Esophagus mucosa (tissue), 1 donor: Measurements from ENCODE around the gene BCL2L13. TPM values are rescaled to one million over a fixed set of nuclear protein-coding genes. Genes with fewer than 3 reads are reported as not detected.
"Not testable (repeated sequence)": the region's sequence is repeated elsewhere in the genome, so short reads cannot be mapped to it uniquely, and the experiment has no call there.

ENCODE experiments used
- ATAC-seq: fragments of 200-7000 bp; cut with Tn5 transposase; one replicate; pipeline ENCODE4 v1.9.1; 2020
- total RNA-seq: library from RNA; stranded (reverse); gene quantifications from one replicate; pipeline ENCODE4 v1.2.4, GENCODE V29; 2023
- donor health status: DM: yes; HTN: yes; CAD: no.

The BCL2L13 gene
- total RNA-seq, 1 donor from 2014 or later = 34.0 TPM

DNA sequence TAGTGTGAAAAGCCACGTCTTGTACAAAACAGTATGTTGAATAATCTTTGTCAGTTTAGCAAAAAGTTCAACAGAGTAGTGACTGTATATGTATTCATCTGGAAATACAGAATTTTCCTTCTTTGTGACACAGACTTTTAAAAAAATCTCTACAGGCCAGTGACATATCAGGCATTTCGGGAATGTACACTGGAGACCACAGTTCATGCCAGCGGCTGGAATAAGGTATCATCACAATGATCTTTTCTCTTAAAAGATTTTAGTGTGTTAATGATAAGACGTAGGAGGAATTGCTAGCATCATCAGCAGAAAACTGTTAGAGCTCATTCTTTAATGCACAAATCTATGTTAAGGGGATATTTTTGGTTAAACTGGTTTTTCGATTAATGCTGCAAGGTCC, 57.4 kb downstream of the BCL2L13 start:
- no peak for ATAC-seq

DNA sequence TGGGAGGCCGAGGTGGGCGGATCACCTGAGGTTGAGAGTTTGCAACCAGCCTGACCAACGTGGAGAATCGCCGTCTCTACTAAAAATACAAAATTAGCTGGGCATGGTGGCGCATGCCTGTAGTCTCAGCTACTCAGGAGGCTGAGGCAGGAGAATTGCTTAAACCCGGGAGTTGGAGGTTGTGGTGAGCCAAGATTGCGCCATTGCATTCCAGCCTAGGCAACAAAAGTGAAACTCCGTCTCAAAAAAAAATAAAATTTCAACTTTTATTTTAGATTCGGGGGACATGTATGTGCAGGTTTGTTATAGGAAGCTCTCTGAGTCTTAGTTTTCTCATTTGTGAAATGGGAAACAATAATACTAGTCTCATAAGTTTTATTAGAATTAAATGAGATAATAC, 58.6 kb downstream of the BCL2L13 start:
- ATAC-seq = not testable (repeated sequence)

DNA sequence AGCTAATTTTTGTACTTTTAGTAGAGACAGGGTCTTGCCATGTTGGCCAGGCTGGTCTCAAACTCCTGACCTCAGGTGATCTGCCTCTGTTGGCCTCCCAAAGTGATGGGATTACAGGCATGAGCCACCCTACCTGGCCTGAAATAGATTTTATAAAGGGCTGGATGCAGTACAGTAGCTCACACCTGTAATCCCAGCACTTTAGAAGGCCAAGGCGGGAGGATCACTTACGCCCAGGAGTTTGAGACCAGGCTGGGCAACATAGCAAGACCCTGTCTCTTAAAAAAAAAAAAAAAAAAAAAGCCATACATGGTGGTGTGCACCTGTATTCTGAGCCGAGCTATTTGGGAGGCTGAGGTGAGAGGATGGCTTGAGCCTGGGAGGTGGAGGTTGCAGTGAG, 59.7 kb downstream of the BCL2L13 start:
- ATAC-seq = not testable (repeated sequence)

DNA sequence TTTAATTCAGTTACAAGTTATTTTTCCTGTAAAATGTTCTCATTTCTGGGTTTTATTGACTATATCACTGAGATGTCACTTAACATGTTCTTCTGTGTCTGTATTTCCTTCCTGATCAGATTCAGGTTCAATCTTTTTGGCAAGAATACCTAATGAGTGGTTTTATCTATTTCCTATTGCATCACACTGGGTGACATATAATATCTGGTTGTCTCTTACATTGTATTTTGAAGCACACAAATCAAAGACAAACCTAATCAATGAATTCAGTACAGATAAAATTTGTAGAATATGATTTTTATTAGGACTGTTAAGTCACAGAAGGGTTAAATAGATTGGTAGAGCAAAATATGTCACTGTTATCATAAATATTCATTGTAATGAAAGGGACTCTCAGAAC, 60.4 kb downstream of the BCL2L13 start:
- ATAC-seq = no peak

DNA sequence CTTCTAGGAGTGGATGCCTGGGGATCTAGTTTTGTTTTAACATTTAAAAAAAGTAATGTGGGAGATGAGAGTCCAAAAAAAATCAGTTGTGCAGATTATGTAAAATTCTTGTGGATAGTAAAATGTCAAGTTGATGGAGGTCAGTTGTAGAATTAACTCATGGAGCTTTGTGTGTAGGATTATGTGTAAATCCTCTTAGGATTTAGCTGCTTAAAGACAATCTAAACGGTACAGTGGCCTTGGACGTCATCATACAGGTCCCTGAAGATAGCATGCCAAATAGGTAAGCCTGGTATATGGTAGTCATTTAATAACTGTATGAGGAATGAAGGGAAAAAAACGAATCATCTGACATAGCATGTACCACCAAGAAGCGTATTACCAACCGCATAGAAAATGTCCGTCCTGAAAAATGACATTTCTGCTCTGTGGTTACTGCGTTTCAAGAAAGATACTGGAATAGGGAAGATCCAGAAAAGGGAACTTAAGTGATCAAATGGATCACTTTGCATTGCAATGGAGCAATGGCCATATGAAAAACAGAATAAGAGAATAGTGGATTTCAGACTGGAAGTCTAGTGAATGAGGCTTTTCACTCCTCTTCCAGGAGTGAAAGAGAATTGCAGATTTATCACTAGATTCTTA, 61.3 kb downstream of the BCL2L13 start:
- no peak for ATAC-seq

DNA sequence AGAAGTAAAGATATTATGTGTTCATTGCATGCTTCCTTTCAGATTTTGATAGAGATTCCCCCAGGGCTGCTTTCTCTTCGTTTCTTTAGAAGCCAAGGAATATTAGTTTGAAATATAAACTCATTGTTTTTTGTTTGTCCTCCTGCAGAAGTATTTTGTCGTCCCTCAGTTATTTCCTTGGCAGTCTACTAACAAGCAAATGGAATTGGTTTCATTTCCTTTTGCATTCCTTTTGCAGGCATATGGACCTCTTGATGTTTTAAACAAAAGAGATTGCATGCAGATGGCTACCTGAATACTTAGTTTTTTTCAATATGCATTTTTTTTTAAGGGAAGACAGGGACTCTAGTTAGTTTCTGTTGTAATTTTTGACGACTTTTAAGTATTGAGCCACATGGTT, 62.2 kb downstream of the BCL2L13 start:
- ATAC-seq = no peak

DNA sequence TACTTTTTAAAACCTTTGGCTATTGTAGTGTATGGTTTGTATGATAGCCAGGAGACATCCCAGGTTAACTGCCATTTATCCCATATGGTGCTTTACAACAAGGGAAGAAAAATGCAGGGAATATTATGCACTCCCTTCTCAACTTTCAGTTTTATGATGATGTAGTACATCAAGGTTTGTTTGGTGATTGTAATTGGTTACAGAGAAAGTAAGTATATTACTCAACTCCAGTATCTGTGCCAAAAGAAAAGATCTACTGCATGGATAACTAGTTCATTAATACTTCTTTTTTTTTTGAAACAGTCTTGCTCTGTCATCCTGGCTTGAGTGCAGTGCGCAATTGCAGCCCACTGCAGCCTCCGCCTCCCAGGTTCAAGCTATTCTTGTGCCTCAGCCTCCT, 65.3 kb downstream of the BCL2L13 start:
- ATAC-seq = no peak

DNA sequence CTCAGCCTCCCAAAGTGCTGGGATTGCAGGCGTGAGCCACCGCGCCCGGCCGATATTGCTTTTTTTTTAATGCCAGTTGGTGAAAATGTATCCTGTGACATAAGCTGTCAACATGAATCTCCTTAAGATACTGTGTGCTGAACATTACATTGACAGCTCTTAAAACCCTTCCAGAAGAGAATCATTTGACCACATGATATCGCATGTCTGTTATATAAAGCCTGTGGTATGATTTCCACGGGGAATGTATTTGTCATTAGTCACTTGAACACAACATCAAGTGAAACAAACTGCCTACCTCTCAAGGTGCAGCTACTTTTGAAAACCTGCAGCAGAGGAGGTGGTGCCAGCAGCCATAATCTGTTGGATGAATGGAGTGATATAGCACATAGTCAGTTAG, 67.0 kb downstream of the BCL2L13 start:
- no peak for ATAC-seq

DNA sequence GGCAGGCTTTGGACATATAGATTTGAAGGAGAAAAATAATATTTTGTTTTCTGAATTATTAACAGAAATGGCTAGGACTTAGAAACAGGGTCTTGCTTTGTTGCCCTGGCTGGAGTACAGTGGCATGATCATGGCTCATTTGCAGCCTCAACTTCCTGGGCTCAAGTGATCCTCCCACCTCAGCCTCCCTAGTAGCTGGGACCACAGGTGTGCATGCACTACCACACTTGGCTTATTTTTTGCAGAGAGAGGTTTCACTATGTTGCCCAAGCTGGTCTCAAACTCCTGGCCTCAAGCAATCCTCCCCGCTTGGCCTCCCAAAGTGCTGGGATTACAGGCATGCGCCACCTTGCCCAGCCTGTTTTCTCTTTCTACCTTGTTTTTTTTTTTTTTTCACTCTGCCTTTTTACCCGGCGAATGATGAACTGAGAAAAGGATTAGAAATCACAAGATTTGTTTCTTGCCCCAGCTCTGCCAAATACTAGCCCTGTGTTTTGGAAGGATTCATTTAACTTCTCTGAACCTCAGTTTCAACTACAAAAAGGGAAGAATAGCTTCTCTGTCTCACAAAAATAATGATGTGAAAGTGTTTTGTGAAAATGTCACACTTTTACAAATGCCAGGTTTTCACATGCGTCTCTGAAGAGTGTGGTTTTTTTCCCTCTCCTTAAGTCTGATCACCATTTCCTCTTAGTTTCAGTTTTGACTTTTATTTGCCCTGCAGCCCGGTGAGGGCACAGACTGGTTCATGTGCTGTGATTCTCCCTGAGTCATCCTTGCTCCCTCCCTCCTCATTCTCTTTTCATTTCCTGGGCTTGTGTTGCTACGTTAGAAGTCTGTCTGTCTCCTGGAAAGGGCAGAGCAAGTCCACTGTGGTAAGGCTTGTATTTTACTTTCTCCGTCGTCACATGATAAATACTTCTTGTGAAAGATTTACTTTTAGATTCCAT, 67.7 kb downstream of the BCL2L13 start:
- ATAC-seq = peak; percentile 98

DNA sequence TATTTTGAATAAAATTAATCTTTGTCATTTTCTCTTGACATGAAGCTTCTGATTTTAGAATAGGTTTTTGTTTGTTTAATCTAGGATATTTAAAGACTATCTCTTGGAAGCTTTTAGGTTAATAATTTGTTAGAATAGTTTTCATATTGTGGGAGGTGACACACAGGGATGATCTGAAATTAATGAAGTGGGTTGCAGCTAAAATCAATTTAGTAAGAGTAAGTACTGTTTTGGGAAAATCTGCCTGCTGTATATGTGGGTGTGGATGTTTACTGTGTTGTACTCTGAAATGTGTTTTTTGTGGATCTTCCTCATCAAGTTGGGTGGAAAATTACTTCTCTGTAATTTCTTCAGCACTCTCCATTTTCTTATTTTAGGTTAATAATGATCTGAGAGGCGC, 68.4 kb downstream of the BCL2L13 start:
- ATAC-seq = no peak

DNA sequence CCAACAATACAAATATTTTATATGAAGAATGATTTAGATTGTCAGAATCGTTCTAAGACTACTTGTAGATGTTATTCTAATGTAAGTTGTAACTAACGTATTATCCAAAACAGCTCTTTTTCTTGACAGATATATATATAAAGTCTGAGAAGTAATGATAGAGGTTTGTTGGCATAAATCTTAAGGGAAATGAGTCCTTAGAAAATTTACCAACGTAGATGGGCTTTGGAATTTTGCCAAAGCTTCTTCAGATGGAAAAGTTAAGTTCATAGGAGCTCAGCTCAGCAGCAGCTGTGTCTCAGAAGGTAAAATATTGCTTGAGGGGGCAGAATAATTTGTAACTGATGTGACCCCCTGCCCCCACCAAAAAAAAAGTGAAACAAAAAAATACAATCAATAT, 69.0 kb downstream of the BCL2L13 start:
- no peak for ATAC-seq

DNA sequence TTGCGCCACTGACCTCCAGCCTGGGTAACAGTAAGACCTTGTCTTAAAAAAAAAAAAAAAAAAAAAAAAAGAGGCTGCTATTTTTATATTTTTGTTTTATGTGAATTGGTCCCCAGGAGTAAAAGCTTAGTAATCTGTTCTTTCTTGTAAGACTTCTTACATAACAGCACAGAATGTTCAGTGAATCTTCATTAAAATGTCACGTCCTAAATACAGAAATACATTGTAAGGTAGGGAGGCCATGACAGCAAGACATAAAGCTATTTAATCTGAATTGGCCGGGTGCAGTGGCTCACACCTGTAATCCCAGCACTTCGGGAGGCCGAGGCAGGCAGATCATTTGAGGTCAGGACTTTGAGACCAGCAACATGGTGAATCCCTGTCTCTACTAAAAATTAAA, 71.5 kb downstream of the BCL2L13 start:
- no peak for ATAC-seq

DNA sequence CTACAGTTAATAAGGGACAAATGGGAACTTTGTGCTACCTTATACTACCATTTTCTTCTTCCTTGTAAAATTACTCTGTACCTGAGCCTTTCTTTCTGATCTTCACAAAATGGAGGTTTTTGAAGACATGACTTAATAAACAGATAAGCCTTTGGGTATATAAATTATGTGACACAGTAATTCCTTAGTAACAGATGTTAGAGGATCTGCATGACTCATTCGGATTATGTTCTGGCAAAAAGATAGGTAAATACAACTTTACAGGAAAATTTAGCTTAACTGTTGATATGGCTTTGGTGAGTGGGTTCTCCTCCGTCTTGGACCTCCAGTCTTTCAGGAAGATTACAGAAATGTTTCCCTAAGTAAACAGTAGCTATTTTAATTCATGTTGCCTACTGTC, 73.9 kb downstream of the BCL2L13 start:
- peak; percentile 36 for ATAC-seq

DNA sequence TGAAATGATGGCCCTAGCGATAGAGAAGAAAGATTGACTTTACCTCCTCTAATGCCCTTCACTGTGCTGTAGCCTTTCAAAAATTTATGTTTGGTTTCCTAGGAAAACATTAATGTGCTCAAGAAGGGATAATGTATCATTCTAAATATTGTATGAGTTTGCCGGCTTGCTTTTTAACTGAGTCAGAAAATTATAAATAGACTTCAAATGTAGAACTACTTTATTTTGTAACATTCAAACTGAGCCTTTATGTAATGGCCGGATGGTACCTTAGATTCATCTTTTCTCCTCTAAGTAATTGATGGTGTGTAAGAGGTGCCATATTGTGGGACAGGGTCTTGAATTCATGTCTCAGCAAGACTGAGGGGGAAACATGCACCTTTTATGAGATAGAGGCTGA, 78.0 kb downstream of the BCL2L13 start:
- ATAC-seq = no peak

DNA sequence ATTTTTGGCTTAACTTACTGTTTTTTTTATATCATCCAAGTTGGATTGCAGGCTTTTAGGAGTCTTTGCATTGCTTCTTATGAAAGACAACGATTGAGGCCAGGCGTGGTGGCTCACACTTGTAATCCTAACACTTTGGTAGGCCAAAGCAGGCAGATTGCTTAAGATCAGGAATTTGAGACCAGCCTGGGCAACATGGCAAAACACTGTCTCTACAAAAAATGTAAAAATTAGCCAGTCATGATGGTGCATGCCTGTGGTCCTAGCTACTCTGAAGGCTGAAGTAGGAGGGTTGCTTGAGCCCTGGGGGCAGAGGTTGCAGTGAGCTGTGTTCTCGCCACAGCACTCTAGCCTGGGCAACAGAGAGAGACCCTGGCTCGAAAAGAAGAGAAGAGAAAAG, 79.2 kb downstream of the BCL2L13 start:
- ATAC-seq = no peak

DNA sequence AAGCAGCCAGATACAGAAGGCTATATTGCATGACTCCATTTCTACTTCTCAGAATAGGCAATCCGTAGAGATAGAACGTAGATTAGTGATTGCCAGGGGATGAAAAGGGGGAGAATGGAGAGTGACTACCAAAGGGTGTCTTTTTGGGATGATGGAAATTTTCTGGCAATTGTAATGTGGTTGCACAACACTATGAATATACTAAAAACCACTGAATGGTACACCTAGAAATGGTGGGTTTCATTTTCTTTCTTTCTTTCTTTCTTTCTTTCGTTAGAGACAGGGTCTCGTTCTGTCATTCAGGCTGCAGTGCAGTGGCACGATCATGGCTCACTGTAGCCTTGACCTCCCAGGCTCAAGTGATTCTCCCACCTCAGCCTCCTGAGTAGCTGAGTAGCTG, 81.4 kb downstream of the BCL2L13 start:
- ATAC-seq = no peak

DNA sequence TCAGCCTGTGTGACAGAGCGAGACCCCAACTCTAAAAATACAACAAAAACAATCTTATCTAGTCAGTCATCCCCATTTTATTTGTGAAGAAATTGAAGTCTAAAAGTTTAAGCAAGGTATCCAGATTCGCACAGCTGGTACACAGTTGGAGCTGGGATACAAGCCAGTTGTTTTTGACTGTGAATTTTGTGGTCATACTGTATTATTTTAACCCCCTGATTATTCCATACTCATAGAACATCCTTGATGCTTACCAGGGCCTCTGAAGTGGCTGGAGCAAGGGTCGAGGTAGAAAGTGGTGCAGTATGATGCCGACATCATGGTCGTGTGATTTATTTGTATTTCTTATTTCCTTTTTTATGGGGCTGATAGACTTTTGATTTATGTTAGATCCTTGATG, 85.7 kb downstream of the BCL2L13 start:
- ATAC-seq = no peak

DNA sequence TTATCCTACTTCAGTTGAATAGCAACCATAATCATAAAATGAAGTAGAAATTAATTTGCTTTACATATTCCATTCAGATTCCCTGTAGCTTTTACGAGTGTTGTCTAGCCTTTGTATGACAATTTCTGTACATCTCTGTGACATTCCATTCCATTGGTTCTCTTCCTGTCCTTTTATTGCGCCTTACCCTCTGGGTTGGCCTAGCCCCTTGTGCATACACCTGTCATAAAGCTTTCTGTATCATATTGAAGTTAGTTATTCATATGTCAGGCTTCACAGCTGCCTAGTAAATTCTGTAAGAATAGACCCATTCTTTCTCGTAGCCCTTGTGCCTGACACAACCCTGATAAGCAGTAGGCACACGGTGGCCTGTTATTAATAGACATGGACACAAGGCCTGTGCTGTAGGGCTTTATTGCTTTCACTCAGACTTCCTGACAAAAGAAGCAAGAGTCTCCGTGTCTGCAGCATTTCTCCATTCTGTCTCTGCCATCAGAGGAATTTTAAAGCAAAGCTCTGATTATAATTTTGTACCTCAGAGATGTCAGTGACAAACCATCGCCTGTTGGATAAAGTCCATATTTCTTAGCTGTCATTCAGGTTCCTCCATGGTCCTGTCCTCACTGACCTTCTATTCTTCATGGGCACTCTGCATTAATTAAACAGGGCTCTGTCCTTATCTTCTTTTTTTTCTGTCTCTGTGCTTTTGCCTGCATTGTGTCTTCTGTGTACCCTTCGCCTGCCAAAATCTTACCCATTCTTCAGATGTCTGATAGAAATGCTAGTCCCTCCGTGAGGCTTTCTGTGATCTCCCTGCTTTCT, 86.3 kb downstream of the BCL2L13 start:
- no peak for ATAC-seq

DNA sequence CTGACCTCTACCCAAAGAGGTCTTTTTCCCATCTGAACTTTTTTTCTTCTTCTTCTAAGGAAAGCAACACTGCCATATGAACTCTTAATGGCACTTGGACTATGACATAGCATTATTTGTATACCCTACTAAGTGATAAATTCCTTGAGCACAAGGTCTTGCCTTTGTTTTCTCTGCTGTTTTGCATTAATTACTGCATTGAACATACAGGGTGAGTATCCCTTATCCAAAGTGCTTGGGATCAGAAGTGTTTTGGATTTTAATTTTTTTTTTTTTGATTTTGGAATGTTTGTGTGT, 86.9 kb downstream of the BCL2L13 start:
- no peak for ATAC-seq

DNA sequence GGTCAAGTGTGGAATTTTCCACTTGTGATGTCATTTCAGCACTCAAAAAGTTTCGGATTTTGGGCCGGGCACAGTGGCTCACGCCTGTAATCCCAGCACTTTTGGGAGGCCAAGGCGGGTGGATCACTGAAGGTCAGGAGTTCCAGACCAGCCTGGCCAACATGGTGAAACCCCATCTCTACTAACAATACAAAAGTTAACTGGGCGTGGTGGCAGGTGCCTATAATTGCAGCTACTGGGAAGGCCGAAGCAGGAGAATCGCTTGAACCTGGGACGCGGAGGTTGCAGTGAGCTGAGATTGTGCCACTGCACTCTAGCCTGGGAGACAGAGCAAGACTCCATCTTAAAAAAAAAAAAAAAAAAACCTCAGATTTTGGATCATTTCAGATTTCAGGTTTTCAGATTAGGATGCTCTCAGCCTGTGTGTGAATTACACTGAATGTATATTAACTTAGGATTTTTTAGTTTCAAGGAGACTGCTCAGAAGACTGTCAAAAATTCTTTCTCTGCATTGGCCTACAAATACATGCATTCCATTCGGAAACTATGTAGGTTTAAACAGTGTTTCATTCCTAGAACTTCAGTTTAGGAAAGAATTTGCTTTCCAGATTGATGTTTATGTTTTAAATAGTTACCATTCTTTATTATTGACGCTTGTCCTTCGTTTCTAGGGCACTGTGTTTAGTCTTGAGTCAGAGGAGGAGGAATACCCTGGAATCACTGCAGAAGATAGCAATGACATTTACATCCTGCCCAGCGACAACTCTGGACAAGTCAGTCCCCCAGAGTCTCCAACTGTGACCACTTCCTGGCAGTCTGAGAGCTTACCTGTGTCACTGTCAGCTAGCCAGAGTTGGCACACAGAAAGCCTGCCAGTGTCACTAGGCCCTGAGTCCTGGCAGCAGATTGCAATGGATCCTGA, 87.7 kb downstream of the BCL2L13 start:
- no peak for ATAC-seq

DNA sequence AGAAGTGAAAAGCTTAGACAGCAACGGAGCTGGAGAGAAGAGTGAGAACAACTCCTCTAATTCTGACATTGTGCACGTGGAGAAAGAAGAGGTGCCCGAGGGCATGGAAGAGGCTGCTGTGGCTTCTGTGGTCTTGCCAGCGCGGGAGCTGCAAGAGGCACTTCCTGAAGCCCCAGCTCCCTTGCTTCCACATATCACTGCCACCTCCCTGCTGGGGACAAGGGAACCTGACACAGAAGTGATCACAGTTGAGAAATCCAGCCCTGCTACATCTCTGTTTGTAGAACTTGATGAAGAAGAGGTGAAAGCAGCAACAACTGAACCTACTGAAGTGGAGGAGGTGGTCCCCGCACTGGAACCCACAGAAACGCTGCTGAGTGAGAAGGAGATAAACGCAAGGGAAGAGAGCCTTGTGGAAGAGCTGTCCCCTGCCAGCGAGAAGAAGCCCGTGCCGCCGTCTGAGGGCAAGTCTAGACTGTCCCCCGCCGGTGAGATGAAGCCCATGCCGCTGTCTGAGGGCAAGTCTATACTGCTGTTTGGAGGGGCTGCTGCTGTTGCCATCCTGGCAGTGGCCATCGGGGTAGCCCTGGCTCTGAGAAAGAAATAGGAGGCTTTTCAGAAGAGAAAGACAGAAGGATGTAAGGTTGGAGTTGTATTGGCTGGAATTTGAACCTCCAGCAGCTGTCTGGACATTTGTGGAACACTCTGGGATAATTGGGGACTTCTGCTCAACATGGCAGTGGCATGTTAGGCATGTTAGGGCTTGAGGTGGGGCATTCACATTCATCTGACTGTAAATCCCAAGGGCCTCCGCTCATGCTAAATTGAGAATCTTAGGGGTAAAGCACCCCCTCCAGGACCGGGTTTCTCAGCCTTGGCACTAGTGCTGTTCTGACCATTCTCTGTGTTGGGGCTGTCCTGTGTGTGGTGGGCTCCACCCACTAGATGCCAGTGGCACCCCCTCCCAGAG, 88.7 kb downstream of the BCL2L13 start:
- ATAC-seq = no peak
